Activated T-cell treated with anti-CD3 and anti-CD28 coated beads for 4 hours (primary cell): Measurements from ENCODE around the gene ZNF560.

Source experiments
- DNase-seq: peaks from one replicate; pipeline ENCODE4 v3.0.0-alpha.2; 2020

ZNF560 gene

GRCh38 chr19:9435279-9436268 is 62.8 kb downstream of the ZNF560 start, which contains the start of gene ZNF266:
TSS of gene ZNF266 (minus strand) at chr19:9435573. CDS start at chr19:9420089, 15,484 bp downstream.
- peak; percentile 90 for DNase-seq

GRCh38 chr19:9431475-9431874 is 66.9 kb downstream of the ZNF560 start:
- DNase-seq: peak; percentile 45

DNA sequence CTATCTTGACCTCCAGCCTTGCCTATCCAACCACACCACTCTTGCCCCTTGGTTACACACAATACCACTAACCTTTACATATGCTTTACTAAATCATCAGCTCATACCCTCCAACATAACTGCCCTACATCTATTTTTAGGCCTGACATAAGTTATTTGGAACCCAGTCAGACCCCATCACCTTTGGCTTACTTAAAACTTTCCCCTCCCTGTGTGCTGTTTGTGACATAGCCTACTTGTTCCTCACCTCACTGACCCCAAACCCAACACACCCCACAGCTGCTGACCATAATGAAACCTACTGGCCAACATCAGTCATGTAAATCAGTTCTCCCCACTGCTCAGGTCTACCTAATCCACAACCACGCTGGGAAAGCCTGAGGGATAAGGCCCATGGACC is 68.0 kb downstream of the ZNF560 start:
- no peak for DNase-seq

DNA sequence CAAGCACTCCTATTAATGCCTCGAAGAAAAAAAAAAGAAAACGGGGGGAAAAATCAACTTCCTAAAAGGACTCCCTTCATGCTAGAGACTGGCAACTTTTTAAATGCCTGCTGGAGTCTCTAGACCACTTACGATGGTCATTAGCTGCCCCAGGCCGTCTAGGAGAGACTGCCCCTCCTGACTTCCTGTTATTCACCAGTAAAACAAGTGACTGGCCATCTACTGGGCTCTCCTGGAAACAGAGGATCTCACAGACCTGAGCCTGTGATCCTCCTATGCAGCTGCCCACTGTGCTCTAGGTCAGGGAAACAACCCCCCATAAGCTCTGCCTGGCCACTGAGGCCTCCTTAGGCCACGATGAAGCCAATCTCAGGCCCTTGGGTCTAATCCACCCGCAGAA is 70.5 kb downstream of the ZNF560 start:
- DNase-seq: no peak
